Left lobe of liver (tissue), 2 donors: ENCODE results near the gene DIAPH1. TPM values are rescaled to one million over a fixed set of nuclear protein-coding genes. Genes with fewer than 3 reads are reported as not detected.

Source experiments
- ATAC-seq: fragments of 200-7000 bp; cut with Tn5 transposase; one replicate; pipeline ENCODE4 v1.9.1; 2020; ENCODE audit warnings: mild to moderate bottlenecking, moderate library complexity
- DNase-seq: peaks from one replicate; pipeline ENCODE4 v3.0.0-alpha.2; 2020; ENCODE audit warnings: low spot score
- total RNA-seq: library from RNA; stranded (reverse); gene quantifications from one replicate; pipeline ENCODE4 v1.2.1, GENCODE V29; 2021
- donor health status: DM: no; HTN: no; CAD: no; lungs with moderate emphysema.
- donor health status: DM: no; HTN: yes; CAD: no.

The DIAPH1 gene
- total RNA-seq, 1 donor from 2014 or later, result 120 TPM

DNA sequence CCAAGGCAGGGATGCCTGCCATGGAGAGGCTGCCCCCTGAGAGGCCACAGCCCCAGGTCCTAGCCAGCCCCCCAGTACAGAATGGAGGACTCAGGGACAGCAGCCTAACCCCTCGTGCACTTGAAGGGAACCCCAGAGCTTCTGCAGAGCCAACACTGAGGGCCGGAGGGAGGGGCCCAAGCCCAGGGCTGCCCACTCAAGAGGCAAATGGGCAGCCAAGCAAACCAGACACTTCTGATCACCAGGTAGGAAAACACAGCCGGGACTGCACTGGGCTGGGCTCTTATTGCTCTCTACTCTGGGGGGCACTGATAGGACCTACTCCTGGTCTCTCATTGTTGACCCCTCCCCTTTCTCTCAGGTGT is 21.2 kb upstream of the DIAPH1 start:
- no peak for ATAC-seq
- DNase-seq, result no peak

GRCh38 chr5:141639357-141640050 is 20.7 kb upstream of the DIAPH1 start:
- DNase-seq, result no peak
- ATAC-seq, result no peak

DNA sequence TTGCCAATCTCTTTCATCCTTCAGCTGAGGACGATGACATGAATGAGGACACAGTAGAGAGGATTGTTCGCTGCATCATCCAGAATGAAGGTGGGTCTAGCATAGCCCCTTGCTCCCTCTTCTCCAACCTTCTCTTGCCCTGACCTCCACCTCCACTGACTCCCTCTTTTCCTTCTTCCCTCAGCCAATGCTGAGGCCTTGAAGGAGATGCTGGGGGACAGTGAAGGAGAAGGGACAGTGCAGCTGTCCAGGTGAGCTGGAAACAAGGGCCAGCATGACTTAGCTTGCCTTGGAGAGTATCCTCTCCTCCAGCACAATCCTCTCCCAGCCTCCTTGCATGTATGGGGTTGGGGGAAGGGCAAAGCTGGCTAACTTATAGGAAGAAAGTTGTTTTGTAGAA is 20.0 kb upstream of the DIAPH1 start:
- ATAC-seq (no peak), DNase-seq (no peak)

DNA sequence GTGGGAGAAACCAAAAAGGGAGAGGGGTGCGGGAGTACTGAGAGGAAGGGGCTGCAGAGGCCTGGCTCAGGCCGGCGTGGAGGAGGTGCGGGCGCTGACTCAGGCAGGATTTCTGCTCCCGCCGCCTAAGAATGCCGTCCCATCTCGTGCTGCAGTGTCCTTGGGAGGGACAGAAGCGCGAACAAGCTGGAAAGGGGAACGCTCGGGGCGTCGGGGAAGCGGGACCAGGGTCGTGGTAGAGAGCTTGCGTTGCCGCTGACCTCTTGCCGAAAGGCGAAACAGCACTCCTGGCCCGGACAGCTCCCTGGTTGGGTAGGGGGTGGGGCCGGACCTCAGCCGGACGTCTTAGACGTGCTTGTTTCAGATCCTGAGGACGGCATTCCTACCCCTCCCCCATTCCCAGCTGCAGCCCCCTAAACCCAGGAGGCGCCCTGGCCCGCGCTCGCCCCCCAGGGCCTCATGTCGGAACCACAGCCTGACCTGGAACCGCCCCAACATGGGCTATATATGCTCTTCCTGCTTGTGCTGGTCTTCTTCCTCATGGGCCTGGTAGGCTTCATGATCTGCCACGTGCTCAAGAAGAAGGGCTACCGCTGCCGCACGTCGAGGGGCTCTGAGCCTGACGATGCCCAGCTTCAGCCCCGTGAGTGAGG is 19.1 kb upstream of the DIAPH1 start:
- peak; percentile 57 for DNase-seq
- ATAC-seq, result peak; percentile 34

- DNase-seq (no peak), ATAC-seq (peak; percentile 47)
These were observed 18.4 kb upstream of the DIAPH1 start for GRCh38 chr5:141637123-141637766.

- ATAC-seq (peak; percentile 96), DNase-seq (peak; percentile 97)
These were observed 17.8 kb upstream of the DIAPH1 start, which contains the start of the genes HDAC3 and RELL2 for GRCh38 chr5:141636413-141637122. HDAC3 (minus strand) TSS chr5:141636849; CDS start chr5:141636790, 59 bp downstream. RELL2 (plus strand) TSS chr5:141636997; CDS start chr5:141638226, 1,229 bp downstream.

DNA sequence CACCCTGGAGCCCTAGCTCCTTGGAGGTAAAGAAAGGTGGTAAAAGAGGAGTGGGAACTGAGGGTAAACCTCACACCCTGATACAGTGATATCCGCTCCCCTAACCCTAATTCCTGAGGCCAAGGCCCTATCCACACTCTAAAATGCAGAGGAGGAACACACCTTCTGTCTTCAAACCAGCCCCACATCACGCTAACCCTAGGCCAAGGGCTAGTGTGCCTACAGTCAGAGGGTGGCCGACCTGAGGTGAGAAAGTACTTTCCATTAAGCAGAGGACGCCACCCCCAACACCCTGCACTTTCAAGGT is 17.3 kb upstream of the DIAPH1 start:
- DNase-seq, result no peak
- peak; percentile 14 for ATAC-seq

DNA sequence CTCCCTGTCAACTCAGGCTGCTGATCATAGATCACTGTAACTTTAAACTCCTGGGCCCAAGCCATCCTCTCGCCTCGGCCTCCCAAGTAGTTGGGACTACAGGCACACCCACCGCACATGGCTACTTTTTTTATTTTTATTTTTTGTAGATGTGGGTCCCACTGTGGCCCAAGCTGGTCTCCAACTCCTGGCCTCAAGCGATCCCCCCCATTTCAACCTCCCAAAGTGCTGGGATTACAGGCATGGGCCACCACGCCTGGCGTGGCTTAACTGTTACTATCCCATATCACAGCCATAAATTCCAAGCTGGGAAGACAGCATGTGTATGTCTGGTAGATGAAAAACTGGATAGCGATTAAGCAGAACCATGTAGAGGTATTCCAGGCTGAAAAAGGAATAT is 16.8 kb upstream of the DIAPH1 start:
- no peak for ATAC-seq
- no peak for DNase-seq

DNA sequence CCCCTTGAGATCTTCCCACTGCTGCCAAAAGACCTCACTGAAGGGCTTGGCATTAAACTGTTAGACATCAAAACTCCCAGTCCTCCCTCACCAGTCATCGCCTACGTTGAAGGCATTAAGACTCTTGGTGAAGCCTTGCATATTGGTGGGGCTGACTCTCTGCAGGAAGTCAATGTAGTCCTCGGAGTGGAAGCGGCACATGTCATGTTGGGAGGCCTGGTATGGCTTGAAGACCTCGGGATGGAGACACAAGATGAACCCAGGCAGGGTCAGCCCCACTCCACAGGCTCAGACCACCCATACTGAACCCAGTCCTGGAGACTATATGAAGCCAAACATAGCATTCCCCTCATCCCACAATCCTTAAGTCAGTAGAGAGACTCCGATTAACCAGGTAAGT is 15.9 kb upstream of the DIAPH1 start:
- DNase-seq (no peak), ATAC-seq (no peak)

DNA sequence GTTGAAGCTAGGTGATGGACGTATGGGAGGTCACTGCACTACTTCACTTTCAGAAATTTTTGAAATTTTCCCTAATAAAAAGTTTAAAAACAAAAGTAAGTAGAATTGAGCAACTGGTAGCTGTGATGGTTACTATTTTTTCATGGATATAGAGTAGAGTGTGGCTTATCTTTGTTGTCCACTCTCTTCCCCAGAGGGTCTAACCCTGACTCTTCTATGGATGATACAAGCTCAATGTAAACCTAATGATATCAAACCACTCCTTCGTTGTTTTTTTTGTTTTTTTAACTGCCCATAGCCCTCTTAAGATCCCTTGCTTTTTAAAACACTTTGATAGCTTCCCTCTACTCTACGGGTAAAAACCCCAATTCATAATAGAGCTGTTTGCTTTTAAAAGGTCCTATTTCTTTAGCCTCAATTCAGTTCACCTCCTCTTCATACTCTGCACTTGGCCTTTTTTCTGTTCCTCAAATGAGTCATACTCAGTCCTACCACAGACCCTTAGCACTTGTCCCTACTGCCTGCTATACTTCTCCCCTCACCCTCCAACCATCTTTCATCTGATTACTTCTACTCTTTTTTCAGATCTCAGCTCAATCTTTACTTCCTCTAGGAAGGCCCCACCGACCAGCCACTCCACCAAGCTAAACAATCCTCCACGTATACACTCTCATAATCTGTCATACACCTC is 15.2 kb upstream of the DIAPH1 start:
- DNase-seq (no peak), ATAC-seq (no peak)

- ATAC-seq (no peak), DNase-seq (no peak)
These were observed 13.8 kb upstream of the DIAPH1 start for GRCh38 chr5:141632650-141633049.

GRCh38 chr5:141630570-141631140 is 11.9 kb upstream of the DIAPH1 start:
- no peak for DNase-seq
- ATAC-seq, result peak; percentile 61

GRCh38 chr5:141628175-141628788 is 9.5 kb upstream of the DIAPH1 start:
- ATAC-seq (no peak), DNase-seq (no peak)

GRCh38 chr5:141623611-141624010 is 4.8 kb upstream of the DIAPH1 start:
- no peak for ATAC-seq
- no peak for DNase-seq

DNA sequence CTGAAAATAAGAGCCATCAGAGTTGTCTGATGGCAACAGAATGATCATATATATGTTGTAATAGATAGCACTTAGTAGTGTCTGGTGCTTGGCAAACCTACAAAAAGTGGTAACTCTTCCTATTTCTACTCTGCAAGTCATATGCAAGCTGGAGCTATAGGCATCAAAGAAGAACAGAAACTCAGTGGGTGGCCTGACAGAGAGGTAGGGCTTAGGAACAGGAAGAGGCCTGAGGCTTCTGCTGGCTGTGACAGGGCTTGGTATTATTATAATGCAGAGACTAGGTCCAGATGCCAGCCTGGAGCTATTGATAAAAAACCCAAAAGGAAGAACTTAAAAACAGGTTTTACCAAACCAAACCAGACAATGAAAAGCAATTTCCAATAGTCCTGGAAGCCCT is 4.4 kb upstream of the DIAPH1 start:
- DNase-seq (no peak), ATAC-seq (no peak)

GRCh38 chr5:141618030-141618803 is 583 bp downstream of the DIAPH1 start:
- peak; percentile 87 for DNase-seq
- ATAC-seq, result peak; percentile 60

- DNase-seq (no peak), ATAC-seq (no peak)
These were observed 1.1 kb downstream of the DIAPH1 start for GRCh38 chr5:141617682-141618029.

DNA sequence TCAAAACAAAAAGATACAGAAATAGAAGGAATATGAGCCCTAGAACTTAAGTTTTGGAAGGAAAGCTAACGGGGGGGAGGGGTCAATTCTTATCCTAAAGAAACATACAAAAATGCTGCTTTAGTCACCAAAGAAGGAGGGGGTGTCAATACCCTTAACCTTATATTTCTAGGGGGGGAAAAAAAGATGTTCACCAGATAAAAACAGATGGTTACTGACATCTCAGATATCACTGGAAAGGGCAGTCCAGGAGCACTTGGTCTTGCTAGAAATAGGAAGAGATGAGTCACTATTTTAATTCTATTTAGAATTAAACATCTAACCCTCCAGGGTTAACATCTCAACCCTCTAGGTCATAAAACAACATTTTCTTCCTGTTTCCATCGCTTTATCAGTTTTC is 1.7 kb downstream of the DIAPH1 start:
- ATAC-seq, result no peak

DNA sequence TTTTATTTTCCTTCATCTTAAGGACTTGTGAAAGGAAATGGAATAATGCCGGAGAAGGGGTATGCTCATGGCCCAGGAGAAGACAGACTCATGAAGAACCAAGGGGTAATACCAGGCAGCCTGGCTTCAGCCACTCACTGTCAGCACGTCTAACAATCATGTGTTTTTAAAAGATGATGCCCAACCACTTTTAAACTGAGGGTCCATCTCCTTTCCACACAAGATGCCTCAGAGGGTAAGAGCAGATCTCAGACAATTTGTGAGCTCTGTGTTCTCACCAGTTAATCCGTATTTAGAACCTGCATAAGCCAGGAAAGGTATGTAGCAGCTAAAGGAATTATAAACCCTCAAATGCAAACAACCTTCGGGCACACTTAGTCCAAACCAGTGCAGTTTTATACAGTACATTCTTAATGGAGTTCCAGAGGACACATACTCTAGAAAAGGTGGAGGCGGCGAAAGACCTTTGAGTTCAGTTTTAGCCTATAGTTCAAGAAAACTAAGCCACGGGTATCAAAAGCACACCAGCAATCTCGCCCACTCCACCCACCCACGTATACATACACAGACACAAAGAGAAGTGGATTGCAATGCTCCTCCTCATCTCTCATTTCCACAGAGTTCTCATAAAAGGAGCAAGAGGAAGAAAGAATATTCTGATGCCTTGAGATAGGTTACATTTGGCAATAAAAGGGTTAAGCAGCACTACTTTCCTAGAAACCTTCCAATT is 2.6 kb downstream of the DIAPH1 start:
- ATAC-seq (no peak), DNase-seq (no peak)

More for the DNA sequence above, 1.7 kb downstream of the DIAPH1 start:
- no peak for DNase-seq
